ENCODE data around the gene SETD5.
"Not testable (repeated sequence)": the region's sequence is repeated elsewhere in the genome, so short reads cannot be mapped to it uniquely, and the experiment has no call there.

Gene SETD5

GRCh38 chr3:9473496-9474065, 76.2 kb downstream of the SETD5 start:
- no peak for DNase-seq

- DNase-seq = no peak
These were observed 77.1 kb downstream of the SETD5 start for GRCh38 chr3:9474482-9474881.

- no peak for DNase-seq
These were observed 79.5 kb downstream of the SETD5 start for GRCh38 chr3:9476935-9477334.

- no peak for DNase-seq
These were observed 82.8 kb downstream of the SETD5 start for GRCh38 chr3:9480265-9480664.

GRCh38 chr3:9485248-9485647, 87.8 kb downstream of the SETD5 start:
- DNase-seq = no peak

- DNase-seq = no peak
These were observed 94.1 kb downstream of the SETD5 start for GRCh38 chr3:9491506-9491905.

- not testable (repeated sequence) for DNase-seq
These were observed 96.6 kb downstream of the SETD5 start for GRCh38 chr3:9494036-9494435.

GRCh38 chr3:9496893-9497292, 99.5 kb downstream of the SETD5 start:
- DNase-seq = no peak

- DNase-seq = no peak
These were observed 100.6 kb downstream of the SETD5 start for GRCh38 chr3:9497821-9498565.

- no peak for DNase-seq
These were observed 101.4 kb downstream of the SETD5 start for GRCh38 chr3:9498781-9499180.

- DNase-seq = no peak
These were observed 102.2 kb downstream of the SETD5 start for GRCh38 chr3:9499455-9500107.

- peak; percentile 68 for DNase-seq
These were observed 103.0 kb downstream of the SETD5 start for GRCh38 chr3:9500108-9501050.

GRCh38 chr3:9501226-9501625, 103.8 kb downstream of the SETD5 start:
- DNase-seq = no peak

- peak; percentile 74 for DNase-seq
These were observed 105.9 kb downstream of the SETD5 start for GRCh38 chr3:9503283-9503682.

- DNase-seq = no peak
These were observed 110.5 kb downstream of the SETD5 start for GRCh38 chr3:9507586-9508578.

GRCh38 chr3:9508781-9509180, 111.4 kb downstream of the SETD5 start:
- DNase-seq = no peak

GRCh38 chr3:9512456-9513045, 115.1 kb downstream of the SETD5 start:
- DNase-seq = no peak

GRCh38 chr3:9514306-9514705, 116.9 kb downstream of the SETD5 start:
- no peak for DNase-seq

GRCh38 chr3:9514956-9515355, 117.5 kb downstream of the SETD5 start:
- no peak for DNase-seq

GRCh38 chr3:9525078-9525477, 127.7 kb downstream of the SETD5 start:
- no peak for DNase-seq

Data from stimulated activated CD4-positive, alpha-beta T cell treated with anti-CD3 and anti-CD28 coated beads, Interleukin-4, amount 100 ng/mL, for 1 hour (primary cell).